Suppressor macrophage (primary cell): ENCODE results near the gene TMC5.

Experiments
- DNase-seq, 4 experiments: peaks; one replicate each; pipeline ENCODE4 v3.0.0-alpha.2; 2020 to 2022

The TMC5 gene

GRCh38 chr16:19460397-19460796 is 42.7 kb downstream of the TMC5 start:
- DNase-seq, result no peak

GRCh38 chr16:19463468-19464315 is 46.0 kb downstream of the TMC5 start:
- DNase-seq, result no peak

- DNase-seq, result no peak
Observed at GRCh38 chr16:19468300-19468699, 50.6 kb downstream of the TMC5 start.

GRCh38 chr16:19472482-19472881 is 54.8 kb downstream of the TMC5 start:
- no peak for DNase-seq

GRCh38 chr16:19474617-19475016 is 56.9 kb downstream of the TMC5 start:
- DNase-seq, result no peak

- DNase-seq, result no peak
Observed at GRCh38 chr16:19478505-19478904, 60.8 kb downstream of the TMC5 start.

- no peak for DNase-seq
Observed at GRCh38 chr16:19479302-19479721, 61.6 kb downstream of the TMC5 start.

GRCh38 chr16:19481296-19481695 is 63.6 kb downstream of the TMC5 start:
- peak in 3 of 4 experiments; percentile 11 to 23 (median 14) for DNase-seq

GRCh38 chr16:19481769-19482168 is 64.1 kb downstream of the TMC5 start:
- DNase-seq, result no peak

GRCh38 chr16:19482291-19482690 is 64.6 kb downstream of the TMC5 start:
- DNase-seq, result no peak

GRCh38 chr16:19484096-19484495 is 66.4 kb downstream of the TMC5 start:
- no peak for DNase-seq

GRCh38 chr16:19485611-19486010 is 67.9 kb downstream of the TMC5 start:
- no peak for DNase-seq

GRCh38 chr16:19486051-19486450 is 68.4 kb downstream of the TMC5 start:
- no peak for DNase-seq

- DNase-seq, result no peak
Observed at GRCh38 chr16:19486750-19487325, 69.2 kb downstream of the TMC5 start.

GRCh38 chr16:19488213-19488640 is 70.5 kb downstream of the TMC5 start:
- DNase-seq, result no peak

GRCh38 chr16:19490619-19491018 is 72.9 kb downstream of the TMC5 start:
- no peak for DNase-seq

GRCh38 chr16:19497176-19497575 is 79.5 kb downstream of the TMC5 start:
- peak; percentile 35 to 73 (median 58) for DNase-seq

- no peak for DNase-seq
Observed at GRCh38 chr16:19499006-19499405, 81.3 kb downstream of the TMC5 start.

- DNase-seq, result no peak
Observed at GRCh38 chr16:19499481-19499880, 81.8 kb downstream of the TMC5 start.

GRCh38 chr16:19502395-19503131 is 84.9 kb downstream of the TMC5 start:
- DNase-seq, result peak; percentile 83 to 92 (median 87)

GRCh38 chr16:19503461-19504075 is 85.9 kb downstream of the TMC5 start:
- no peak for DNase-seq

GRCh38 chr16:19505600-19506303 is 88.1 kb downstream of the TMC5 start:
- DNase-seq, result no peak
